Tibial nerve (tissue), 4 donors: ENCODE measurements around the gene PNPLA7. TPM values are rescaled to one million over a fixed set of nuclear protein-coding genes. Genes with fewer than 3 reads are reported as not detected.

Experiments
- DNase-seq, 2 donors: peaks; one replicate each; pipeline ENCODE4 v3.0.0-alpha.2; 2019; ENCODE audit warnings: low spot score in 2 of 2
- H3K27ac ChIP-seq, 4 donors: fragments of 200-600 bp; sonication (generic) in 3 of 4; one replicate each; pipeline ENCODE4 v1.5.1; 2017 to 2019; ENCODE audit warnings: mild to moderate bottlenecking in 1 of 4
- H3K27me3 ChIP-seq, 2 donors: fragments of 200-600 bp; sonication (generic) in 1 of 2; one replicate each; pipeline versions ENCODE4 v1.5.1 to v1.6.0; 2017 to 2019
- H3K36me3 ChIP-seq, 3 donors: fragments of 200-600 bp; sonication (generic); one replicate each; pipeline ENCODE4 v1.5.1; 2018 to 2019
- H3K4me1 ChIP-seq, 4 donors: fragments of 200-600 bp; sonication (generic) in 3 of 4; one replicate each; pipeline ENCODE4 v1.5.1; 2017 to 2019
- H3K4me3 ChIP-seq, 4 donors: fragments of 200-600 bp; sonication (generic) in 3 of 4; one replicate each; pipeline ENCODE4 v1.5.1; 2017 to 2019; ENCODE audit warnings: mild to moderate bottlenecking in 1 of 4, moderate library complexity in 1 of 4
- H3K9me3 ChIP-seq, 4 donors: fragments of 200-600 bp; sonication (generic) in 3 of 4; one replicate each; pipeline ENCODE4 v1.5.1; 2017 to 2019
- CTCF ChIP-seq, 5 experiments: fragments of 200-600 bp in 3 of 5; fragments of 450-650 bp in 2 of 5; sonication (generic) in 3 of 5; IDR thresholded peaks; one replicate each; pipeline ENCODE4 v1.5.1; 2016 to 2019; ENCODE audit warnings: antibody characterized with exemption in 5 of 5, mild to moderate bottlenecking in 3 of 5, moderate library complexity in 2 of 5
- EP300 ChIP-seq, 2 donors: sonication (generic); formaldehyde crosslinking; IDR thresholded peaks; one replicate each; pipeline ENCODE4 v1.6.1; 2017; ENCODE audit warnings: antibody characterized with exemption in 2 of 2, mild to moderate bottlenecking in 1 of 2
- POLR2A ChIP-seq, 2 donors: fragments of 450-650 bp; IDR thresholded peaks; one replicate each; pipeline ENCODE4 v1.6.1; 2017; ENCODE audit warnings: antibody characterized with exemption in 2 of 2, mild to moderate bottlenecking in 2 of 2, moderate library complexity in 2 of 2
- WGBS, 2 donors: methylation state at CpG; one replicate each; pipeline ENCODE4 v1.1.5; 2018; 5-methylcytosine and 5-hydroxymethylcytosine counted together
- total RNA-seq, 4 donors: library from RNA; depleted of rRNA; stranded (reverse); fragments of >200 nt; gene quantifications; one replicate each; pipeline ENCODE4 v1.1.0, GENCODE V29; 2016

PNPLA7 gene
- total RNA-seq, 4 donors from 2014 or later: 12.0 to 25.2 (median 18.7) TPM

GRCh38 chr9:137580954-137581322 lies 30.7 kb upstream of the PNPLA7 start:
- Histone ChIP-seq H3K4me1 (peaks cover 0 to 39% (median 11%) of the 10 kb centered on the region in 4 donors), H3K4me3 (no peak overlapping the region), H3K36me3 (peaks cover 0 to 65% (median 0%) of the 10 kb centered on the region in 3 donors), H3K27me3 (no peaks in the 10 kb centered on the region), H3K27ac (no peak overlapping the region), H3K9me3 (no peaks in the 10 kb centered on the region)
- no peak for TF ChIP-seq POLR2A (IDR thresholded peaks at IDR 0.05)
- no peak for TF ChIP-seq CTCF (IDR thresholded peaks at IDR 0.05)
- DNase-seq: no peak
- 88 to 100% methylated on average over 4 of the region's 4 CpGs for WGBS, 2 donors

- peaks cover 0 to 65% (median 0%) of the 10 kb centered on the region in 3 donors for H3K36me3 ChIP-seq
Measured at GRCh38 chr9:137580209-137580953, 30.2 kb upstream of the PNPLA7 start.

GRCh38 chr9:137579259-137579604 lies 29.0 kb upstream of the PNPLA7 start:
- peaks cover 0 to 65% (median 6%) of the 10 kb centered on the region in 3 donors for H3K36me3 ChIP-seq
- TF ChIP-seq CTCF (IDR thresholded peaks at IDR 0.05): no peak
- no peak for TF ChIP-seq POLR2A (IDR thresholded peaks at IDR 0.05)
- TF ChIP-seq EP300 (IDR thresholded peaks at IDR 0.05): no peak
- 28 to 41% methylated on average over 18 to 19 of the region's 19 CpGs for WGBS, 2 donors
- no peaks in the 10 kb centered on the region for H3K27me3 ChIP-seq
- peak overlapping the region; percentile 37 to 80 (median 66) for H3K27ac ChIP-seq
- DNase-seq: no peak
- peak overlapping the region; percentile 85 to 99 (median 99) for H3K4me3 ChIP-seq
- H3K9me3 ChIP-seq: no peaks in the 10 kb centered on the region
- peaks cover 0 to 47% (median 11%) of the 10 kb centered on the region in 4 donors for H3K4me1 ChIP-seq

More at GRCh38 chr9:137580209-137580953, 30.2 kb upstream of the PNPLA7 start:
- H3K9me3 ChIP-seq: no peaks in the 10 kb centered on the region
- WGBS, 2 donors: 83 to 94% methylated on average over 18 to 20 of the region's 23 CpGs
- H3K4me1 ChIP-seq: peaks cover 0 to 41% (median 11%) of the 10 kb centered on the region in 4 donors
- H3K27ac ChIP-seq: no peak overlapping the region
- no peak for TF ChIP-seq EP300 (IDR thresholded peaks at IDR 0.05)
- no peak for TF ChIP-seq CTCF (IDR thresholded peaks at IDR 0.05)
- no peak for TF ChIP-seq POLR2A (IDR thresholded peaks at IDR 0.05)
- no peak overlapping the region for H3K4me3 ChIP-seq
- no peaks in the 10 kb centered on the region for H3K27me3 ChIP-seq
- DNase-seq: no peak

GRCh38 chr9:137578518-137579258 lies 28.5 kb upstream of the PNPLA7 start, which contains the start of gene DPH7:
TSS of gene DPH7 (minus strand) at chr9:137578925. CDS start at chr9:137578777, 148 bp downstream.
- Histone ChIP-seq H3K27me3 (no peaks in the 10 kb centered on the region), H3K27ac (peak within 1 kb of the TSS; percentile 37 to 80 (median 66)), H3K4me1 (peaks cover 0 to 47% (median 11%) of the 10 kb centered on the region in 4 donors), H3K36me3 (peaks cover 0 to 65% (median 6%) of the 10 kb centered on the region in 3 donors), H3K4me3 (peak within 1 kb of the TSS; percentile 85 to 99 (median 99)), H3K9me3 (no peaks in the 10 kb centered on the region)
- WGBS, 2 donors: 2% methylated on average over 48 to 49 of the region's 82 CpGs
- peak; percentile 86 to 90 for DNase-seq
- TF ChIP-seq CTCF (IDR thresholded peaks at IDR 0.05): peak; percentile 92 to 99 (median 96)
- TF ChIP-seq EP300 (IDR thresholded peaks at IDR 0.05): peak; percentile 31 to 67
- TF ChIP-seq POLR2A (IDR thresholded peaks at IDR 0.05): peak; percentile 27 to 53
